Midbrain (tissue), 1 donor: ENCODE data around the gene PPP6R1.
"Not testable (repeated sequence)": the region's sequence is repeated elsewhere in the genome, so short reads cannot be mapped to it uniquely, and the experiment has no call there.

Experiments used
- DNase-seq: peaks from one replicate; lab custom pipeline; 2025; lab: John Stamatoyannopoulos, UW

The PPP6R1 gene

GRCh38 chr19:55224679-55225414 is 34.0 kb downstream of the PPP6R1 start:
- not testable (repeated sequence) for DNase-seq

DNA sequence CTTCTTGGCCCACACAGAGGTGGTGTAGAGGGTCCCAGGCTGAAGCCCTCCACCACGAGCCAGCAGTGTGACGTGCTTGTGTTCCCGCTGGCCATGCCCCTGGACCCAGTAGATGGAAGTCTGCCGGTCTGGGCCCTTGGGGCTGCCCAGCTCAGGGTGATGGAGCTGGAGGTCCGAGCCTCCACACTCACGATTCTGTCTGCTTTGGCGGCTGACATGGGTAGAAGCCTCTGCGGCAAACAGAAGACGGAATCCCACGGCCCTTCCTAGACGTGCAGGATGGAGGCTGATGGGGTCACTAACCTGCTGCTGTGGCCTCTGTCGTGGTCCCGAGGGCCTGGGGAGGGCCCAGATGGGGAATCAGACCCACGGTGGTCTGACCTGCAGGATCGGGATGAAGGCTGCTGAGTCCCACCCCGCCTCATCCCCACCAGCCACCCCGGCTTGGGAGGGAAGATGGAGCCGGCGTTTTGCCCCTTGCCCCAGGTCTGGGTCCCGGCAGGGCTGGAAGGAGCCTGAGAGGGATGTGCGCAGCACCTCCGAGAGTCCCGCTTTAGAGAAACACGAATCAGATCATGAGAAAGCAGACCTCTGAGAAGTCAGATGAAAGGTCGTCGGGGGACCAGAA is 34.7 kb downstream of the PPP6R1 start:
- no peak for DNase-seq

- no peak for DNase-seq
These were observed 35.4 kb downstream of the PPP6R1 start for GRCh38 chr19:55223291-55224037.

- no peak for DNase-seq
These were observed 38.3 kb downstream of the PPP6R1 start for GRCh38 chr19:55220525-55220924.

DNA sequence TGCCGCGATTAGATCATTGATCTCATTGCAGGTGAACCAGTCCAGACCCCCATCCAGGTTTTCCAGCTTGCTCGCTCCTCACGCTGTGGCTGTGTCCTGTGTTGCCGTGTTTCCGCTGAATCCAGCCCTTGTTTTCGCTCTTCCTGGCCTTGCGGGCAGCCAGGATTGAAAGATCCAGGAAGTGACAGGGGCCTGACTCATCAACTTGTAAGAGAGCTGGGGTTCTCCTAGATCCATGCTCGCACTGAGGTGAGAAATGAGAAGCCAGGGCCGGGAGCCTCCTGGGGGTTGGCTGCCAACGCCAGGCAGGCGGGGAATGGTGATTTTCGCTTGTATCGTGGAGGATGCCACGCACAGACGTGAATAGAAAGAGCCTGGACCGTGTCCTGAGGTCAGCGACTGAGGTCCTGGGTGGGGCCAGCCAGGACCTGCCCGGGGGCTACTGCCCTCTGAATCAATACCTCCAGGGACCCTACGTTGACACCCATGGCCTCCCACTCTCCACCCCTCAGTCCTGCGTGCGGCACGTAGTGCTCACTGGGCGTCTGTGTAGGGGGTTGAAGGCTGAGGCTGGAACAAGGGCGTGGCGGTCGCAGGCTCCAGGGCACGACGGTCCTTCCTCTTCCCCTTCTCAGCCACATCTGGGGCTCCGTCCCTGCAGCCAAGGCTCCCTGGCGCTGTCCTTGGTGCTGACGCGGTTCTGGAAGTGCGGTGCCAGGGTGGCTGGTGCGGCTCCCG is 42.2 kb downstream of the PPP6R1 start:
- DNase-seq: peak; percentile 85

DNA sequence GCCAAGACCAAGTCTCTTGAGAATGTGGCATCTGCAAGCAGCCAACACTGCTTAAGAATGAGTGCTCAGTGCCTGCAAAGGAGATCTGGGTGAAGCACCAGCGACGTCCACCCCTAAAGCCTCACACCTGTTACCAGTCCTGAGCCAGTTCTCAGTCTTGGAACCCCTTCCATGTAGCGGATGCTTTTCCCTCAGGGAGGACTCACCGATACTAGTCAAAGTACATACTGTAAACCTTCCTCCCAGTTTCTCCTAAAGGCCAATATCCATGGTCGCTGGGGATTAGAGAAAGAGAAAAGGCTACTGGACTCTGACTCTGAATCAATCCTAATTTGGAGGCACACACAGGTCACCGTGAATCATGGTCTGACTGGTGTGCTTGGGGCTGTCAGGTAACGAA is 45.3 kb downstream of the PPP6R1 start:
- DNase-seq: no peak

- DNase-seq: no peak
These were observed 46.4 kb downstream of the PPP6R1 start for GRCh38 chr19:55212447-55212846.

DNA sequence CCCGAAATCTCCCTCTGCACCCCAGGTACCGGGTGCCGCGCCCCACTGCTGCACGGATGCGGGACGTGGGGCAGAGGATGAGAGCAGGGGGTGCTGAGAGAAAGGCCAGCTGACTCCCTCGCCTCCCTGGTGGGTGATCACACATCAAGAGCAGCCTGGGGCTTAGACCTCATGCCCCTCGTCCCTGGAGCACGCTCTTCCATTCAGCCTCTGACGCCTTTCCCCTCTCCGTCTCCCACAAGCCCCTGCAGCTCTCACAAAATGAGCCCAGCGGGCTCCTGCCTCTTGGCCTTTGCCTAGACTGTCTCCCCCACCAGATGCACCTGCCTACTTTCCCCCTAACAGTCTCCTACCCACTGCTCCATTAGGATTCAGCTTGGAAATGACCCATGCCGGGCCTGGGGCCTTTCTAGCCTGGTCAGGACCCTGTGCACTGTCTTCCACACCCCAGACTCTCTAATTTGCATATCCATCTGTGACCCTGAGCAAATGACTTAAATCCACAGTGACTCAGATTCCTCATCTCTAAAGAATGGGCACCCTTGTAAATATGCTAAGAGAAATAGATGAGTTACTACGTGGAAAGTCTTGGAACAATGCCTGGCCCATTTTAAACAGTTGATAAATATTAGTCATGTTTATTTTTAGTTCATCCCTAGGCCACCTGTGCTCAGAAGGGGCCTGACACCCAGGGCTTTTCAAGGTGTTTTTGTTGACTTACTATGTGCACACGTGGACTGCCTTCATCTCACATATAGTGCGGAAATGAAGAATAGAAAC is 48.9 kb downstream of the PPP6R1 start:
- DNase-seq: no peak

DNA sequence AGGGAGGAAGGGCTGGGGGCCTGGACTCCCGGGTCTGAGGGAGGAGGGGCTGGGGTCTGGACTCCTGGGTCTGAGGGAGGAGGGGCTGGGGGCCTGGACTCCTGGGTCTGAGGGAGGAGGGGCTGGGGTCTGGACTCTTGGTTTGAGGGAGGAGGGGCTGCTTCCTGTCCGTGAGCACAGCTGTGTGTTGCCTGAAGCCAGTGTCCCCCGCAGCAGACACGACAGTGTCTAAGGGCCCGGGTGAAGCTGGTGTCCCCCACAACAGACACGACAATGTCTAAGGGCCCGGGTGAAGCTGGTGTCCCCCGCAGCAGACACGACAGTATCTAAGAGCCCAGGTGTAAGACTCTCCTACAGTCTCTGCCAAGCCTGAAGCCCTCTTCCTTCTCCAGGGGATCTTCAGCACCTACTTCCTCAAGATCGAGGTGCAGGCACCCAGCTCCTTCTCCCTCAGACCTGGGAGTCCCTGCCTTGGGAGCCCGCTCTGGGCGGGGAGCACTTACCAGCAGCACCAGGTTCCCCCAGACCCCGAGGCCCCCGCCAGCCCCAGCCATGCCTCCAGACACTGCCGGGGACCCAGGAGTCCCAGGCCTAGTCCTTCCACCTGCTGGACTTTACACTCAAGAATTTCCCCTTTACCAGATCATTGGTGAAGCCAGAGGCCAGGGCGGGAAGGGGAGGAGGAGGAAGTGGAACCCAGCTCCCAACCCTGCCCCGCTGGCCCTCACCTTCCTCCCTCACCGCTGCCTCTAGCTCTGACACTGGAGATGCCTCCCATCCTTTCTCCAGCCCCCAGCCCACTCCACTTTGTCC is 49.7 kb downstream of the PPP6R1 start, which contains the start of gene PTPRH:
Gene PTPRH, minus strand, starts transcription at position 622 of the 813 bp plus-strand sequence. Its CDS starts 68 bp downstream, at position 554.
- DNase-seq: no peak

DNA sequence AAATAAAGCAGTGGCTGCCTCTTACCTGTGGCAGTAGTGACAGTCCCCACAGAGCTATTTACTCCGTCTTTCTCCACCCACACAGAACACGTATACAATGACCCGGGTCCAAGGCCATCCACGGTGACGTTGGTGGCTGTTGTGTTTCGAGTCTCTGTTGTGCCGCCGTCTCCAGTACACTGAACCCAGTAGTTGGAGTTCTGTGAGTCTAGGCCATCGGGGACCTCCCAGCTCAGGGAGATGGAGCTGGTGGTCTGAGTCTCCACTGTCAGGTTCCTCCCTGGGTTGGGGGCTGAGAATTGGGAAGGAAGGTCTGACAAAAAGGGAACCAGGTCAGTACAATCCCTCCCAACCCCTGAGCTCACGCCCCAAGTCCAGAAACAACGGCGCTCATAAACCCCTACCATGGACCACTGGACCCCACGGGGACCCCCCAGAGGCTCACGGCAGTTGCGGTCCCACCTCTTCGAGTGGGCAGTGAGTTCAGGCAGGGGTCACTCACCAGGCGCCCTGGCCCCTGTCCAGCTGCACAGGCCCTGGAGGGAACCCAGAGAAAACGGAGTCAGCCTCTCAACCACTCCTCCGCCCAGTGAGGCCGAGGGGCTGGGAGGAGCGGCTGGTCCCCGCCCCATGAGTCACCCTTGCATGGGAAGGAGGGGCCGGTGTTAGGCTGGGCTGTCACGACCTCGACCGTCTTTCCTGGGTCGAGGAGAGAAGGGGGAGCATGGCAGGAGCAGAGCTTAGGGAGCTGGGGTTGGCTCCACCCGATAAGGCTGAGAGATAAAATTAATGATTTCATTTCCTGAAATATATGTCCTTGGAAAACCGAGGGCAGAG is 51.9 kb downstream of the PPP6R1 start:
- DNase-seq: peak; percentile 70

GRCh38 chr19:55202199-55202598 is 56.6 kb downstream of the PPP6R1 start:
- not testable (repeated sequence) for DNase-seq

DNA sequence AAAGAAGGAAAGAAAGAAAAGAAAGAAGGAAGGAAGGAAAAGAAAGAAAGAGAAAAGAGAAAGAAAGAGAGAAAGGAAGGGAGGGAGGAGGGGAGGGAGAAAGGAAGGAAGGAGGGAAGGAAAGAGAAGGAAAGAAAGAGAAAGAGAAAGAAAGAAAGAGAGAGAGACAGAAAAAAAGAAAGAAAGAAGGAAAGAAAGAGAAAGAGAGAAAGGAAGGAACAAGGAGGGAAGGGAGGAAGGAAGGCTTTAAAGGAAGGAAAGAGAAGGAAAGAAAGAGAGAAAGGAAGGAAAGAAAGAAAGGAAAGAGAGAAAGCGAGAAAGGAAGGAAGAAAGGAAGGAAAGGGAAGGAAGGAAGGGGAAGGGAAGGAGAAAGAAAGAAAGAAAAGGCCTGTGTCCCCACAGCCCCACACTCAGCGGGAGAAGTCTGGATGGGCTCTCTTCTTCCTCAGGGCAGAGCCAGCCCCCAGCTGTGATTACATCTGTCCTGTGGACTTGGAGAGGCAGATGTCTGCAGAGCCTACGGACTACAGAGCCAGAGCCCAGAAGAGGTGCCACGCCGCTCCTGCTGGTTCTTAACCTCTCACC is 59.1 kb downstream of the PPP6R1 start:
- no peak for DNase-seq

DNA sequence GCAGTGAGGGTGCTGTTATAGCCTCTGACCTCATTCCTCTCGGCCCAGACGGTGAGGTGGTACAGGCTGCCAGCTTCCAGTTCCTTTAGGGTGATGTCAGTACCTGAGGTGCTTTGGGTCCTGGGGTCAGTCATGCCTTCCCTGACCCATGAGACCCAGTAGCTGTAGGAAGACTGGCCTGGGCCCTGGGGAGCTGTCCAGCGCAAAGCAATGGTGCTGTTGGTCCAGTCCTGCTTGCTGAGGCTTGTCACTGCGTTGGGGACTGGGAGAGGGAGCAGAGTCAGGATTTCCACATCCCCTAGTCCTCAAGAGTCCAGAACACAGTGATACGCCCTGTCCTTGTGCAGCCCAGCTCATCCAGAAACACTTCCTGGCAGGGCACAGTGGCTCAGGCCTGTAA is 60.2 kb downstream of the PPP6R1 start:
- DNase-seq: no peak

DNA sequence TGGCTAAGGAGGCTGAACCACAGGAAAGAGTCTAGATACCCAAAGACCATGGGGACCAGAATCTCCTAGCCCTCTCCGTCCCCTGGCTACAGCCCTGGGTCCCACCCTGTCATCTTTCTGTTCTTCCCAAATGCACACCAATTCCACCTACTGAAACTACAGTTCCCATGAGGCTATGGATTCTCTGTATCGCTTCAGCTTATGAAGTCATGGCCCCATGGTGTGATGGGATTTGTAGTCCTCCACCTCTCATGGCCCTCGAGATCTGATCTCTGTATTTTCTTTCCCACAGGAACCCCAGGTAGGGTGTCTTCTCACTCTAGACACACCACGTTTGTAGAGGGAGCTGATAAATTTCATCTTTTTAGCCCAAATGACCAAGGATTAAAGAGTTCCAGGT is 61.3 kb downstream of the PPP6R1 start:
- no peak for DNase-seq

DNA sequence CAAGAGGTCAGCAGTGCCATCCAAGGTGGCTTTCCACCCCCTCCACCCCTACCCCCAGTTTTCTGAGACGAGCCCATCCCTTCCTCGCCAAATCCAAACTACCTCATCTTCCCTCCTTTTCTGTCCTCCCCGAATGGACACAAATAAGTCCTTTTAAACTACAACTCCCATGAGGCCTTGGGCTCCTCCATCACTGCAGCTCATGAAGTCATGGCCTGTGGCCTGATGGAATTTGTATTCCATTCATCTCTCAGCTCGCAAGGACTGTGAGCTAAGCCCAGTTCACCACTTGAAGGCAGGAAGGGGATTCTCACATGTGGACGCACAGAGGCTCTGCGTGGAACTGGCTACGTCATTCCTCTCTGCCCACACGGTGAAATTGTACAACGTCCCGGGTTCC is 62.0 kb downstream of the PPP6R1 start:
- no peak for DNase-seq

- no peak for DNase-seq
These were observed 65.3 kb downstream of the PPP6R1 start for GRCh38 chr19:55193481-55193880.

DNA sequence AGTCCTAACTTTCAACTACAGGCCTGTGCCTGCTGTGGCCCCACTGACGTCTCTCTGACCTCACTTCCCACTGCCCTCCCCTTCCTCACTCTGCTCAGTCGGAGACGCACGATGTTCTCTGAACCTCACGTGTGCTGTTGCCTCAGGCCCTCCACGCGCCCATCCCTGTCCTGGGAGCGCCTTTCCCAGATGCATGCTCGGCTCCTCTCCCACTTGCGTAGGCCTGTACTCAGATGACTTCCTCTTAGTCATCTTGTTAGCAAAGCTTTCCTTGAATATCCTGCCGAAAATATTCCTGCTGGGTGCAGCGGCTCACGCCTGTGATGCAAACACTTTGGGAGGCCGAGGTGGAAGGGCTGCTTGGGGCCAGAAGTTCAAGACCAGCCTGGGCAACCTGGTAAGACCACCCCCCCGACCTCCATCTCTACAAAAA is 69.4 kb downstream of the PPP6R1 start:
- no peak for DNase-seq

DNA sequence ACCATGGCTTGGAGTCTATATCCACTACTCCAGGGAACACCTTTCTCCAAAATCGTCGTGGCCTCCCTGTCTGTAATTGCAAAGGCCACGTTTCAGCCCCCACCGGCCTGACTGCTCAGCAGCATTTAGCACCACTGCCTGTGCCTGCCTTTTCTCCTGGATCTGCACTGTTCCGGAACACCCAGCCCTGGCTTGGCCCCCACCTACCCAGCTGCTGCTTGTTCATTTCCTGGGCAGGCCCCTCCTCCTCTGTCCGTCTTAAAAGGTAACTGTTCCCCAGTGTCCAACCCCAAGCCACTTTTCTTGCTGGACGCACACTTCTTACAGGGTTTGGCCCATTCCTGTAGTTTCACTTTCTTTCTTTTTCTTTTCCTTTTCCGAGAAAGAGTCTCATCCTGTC is 70.2 kb downstream of the PPP6R1 start:
- no peak for DNase-seq

GRCh38 chr19:55186080-55186479 is 72.7 kb downstream of the PPP6R1 start:
- DNase-seq: no peak
